ENCODE data around the gene SMTNL2. TPM values are rescaled to one million over a fixed set of nuclear protein-coding genes. Genes with fewer than 3 reads are reported as not detected.

Gene SMTNL2
- total RNA-seq, 1 donor from 2014 or later: 0.32 TPM

Other genes with a start within 250 kb of the SMTNL2 start
- 54.6 to 80.0 TPM (median 79.2 TPM) in 3 replicates for gene UBE2G1, start 217.9 kb upstream of the SMTNL2 start, total RNA-seq
- not detected in 3 replicates for gene SPNS3, start 150.6 kb upstream of the SMTNL2 start, total RNA-seq
- 0.70 to 0.87 TPM in 2 of 3 replicates, not detected in the other for gene SPNS2, start 85.6 kb upstream of the SMTNL2 start, total RNA-seq
- gene MYBBP1A, start 29.1 kb upstream of the SMTNL2 start, total RNA-seq: 33.6 to 58.2 TPM (median 36.4 TPM) in 3 replicates
- not detected in 3 replicates for gene GGT6, start 24.0 kb upstream of the SMTNL2 start, total RNA-seq
- gene ALOX15, start 57.1 kb downstream of the SMTNL2 start, total RNA-seq: 0.15 TPM in 1 of 3 replicates, not detected in the others
- gene PELP1, start 119.6 kb downstream of the SMTNL2 start, total RNA-seq: 44.1 to 56.2 TPM (median 48.2 TPM) in 3 replicates
- 7.1 to 11.8 TPM (median 7.2 TPM) in 3 replicates for gene ARRB2, start 126.1 kb downstream of the SMTNL2 start, total RNA-seq
- 14.6 to 21.3 TPM (median 16.9 TPM) in 3 replicates for gene MED11, start 146.9 kb downstream of the SMTNL2 start, total RNA-seq
- gene ZMYND15, start 155.3 kb downstream of the SMTNL2 start, total RNA-seq: 0.23 to 0.48 TPM (median 0.45 TPM) in 3 replicates
- gene CXCL16, start 155.4 kb downstream of the SMTNL2 start, total RNA-seq: 4.7 to 8.0 TPM (median 5.4 TPM) in 3 replicates
- not detected in 3 replicates for gene TM4SF5, start 187.4 kb downstream of the SMTNL2 start, total RNA-seq
- gene VMO1, start 201.8 kb downstream of the SMTNL2 start, total RNA-seq: 0.82 to 2.4 TPM (median 1.2 TPM) in 3 replicates
- not detected in 3 replicates for gene GLTPD2, start 204.4 kb downstream of the SMTNL2 start, total RNA-seq
- gene PSMB6, start 211.6 kb downstream of the SMTNL2 start, total RNA-seq: 110 to 146 TPM (median 113 TPM) in 3 replicates
- 30.3 to 35.3 TPM (median 32.1 TPM) in 3 replicates for gene PLD2, start 222.6 kb downstream of the SMTNL2 start, total RNA-seq
- 89.1 to 93.0 TPM (median 90.6 TPM) in 3 replicates for gene MINK1, start 248.8 kb downstream of the SMTNL2 start, total RNA-seq

All from chondrocyte (in vitro differentiated cells).